ENCODE measurements around the gene GIGYF2.

Gene GIGYF2

DNA sequence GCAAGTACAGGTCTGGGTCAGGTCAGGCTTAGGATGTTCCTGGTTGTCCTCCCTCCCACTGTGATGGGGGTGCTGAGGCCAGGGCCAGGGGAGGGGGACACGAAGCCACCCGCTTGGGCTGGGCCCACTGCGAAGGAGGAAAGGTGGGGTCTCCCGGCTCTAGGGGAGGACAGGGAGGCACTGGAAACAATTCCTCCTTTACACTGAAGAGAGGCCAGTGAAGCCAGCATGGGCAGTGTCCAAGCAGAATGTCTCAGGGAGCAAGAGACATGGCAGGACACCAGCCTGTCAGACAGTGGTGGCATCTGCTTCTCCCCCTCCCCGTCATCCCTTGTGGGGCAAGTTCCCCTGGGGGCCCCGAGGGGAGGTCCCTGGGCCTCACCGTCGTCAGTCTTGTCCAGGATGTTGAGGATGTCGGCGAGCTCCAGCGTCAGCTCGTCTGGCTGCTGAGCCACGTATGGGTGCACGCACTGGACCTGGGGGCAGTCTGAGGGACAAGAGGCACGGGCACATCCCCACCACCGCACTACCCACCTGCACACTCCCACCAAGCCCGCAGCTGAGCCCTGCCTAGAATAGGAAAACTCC, 183.7 kb downstream of the GIGYF2 start:
- Histone ChIP-seq H3K4me3 (ENCODE audit: low read length) (no peak overlapping the region), H3K79me2 (ENCODE audit: low read length) (no peaks in the 10 kb centered on the region), H3K4me2 (ENCODE audit: low read depth, low read length) (no peak overlapping the region), H3K27me3 (replicated peaks; ENCODE audit: insufficient read depth, low read length) (no peaks in the 10 kb centered on the region), H3K9me2 (replicated peaks; ENCODE audit: insufficient read depth, low read length) (no peaks in the 10 kb centered on the region), H3K9ac (ENCODE audit: low read length) (no peak overlapping the region), H3K9me3 (replicated peaks; ENCODE audit: insufficient read depth, low read length) (no peaks in the 10 kb centered on the region), H2AFZ (ENCODE audit: low read length) (no peak overlapping the region), H3K4me1 (ENCODE audit: low read length) (no peaks in the 10 kb centered on the region), H4K20me1 (ENCODE audit: insufficient read depth, low read length) (no peaks in the 10 kb centered on the region), H3K36me3 (replicated peaks; ENCODE audit: insufficient read depth, low read length) (no peaks in the 10 kb centered on the region), H3F3A (ENCODE audit: insufficient read depth, low read length) (no peaks in the 10 kb centered on the region), H3K27ac (ENCODE audit: low read length) (no peak overlapping the region)
- TF ChIP-seq EZH2phosphoT487 (IDR thresholded peaks at IDR 0.05; ENCODE audit: low read length), result no peak
- TF ChIP-seq, protein P1, sequence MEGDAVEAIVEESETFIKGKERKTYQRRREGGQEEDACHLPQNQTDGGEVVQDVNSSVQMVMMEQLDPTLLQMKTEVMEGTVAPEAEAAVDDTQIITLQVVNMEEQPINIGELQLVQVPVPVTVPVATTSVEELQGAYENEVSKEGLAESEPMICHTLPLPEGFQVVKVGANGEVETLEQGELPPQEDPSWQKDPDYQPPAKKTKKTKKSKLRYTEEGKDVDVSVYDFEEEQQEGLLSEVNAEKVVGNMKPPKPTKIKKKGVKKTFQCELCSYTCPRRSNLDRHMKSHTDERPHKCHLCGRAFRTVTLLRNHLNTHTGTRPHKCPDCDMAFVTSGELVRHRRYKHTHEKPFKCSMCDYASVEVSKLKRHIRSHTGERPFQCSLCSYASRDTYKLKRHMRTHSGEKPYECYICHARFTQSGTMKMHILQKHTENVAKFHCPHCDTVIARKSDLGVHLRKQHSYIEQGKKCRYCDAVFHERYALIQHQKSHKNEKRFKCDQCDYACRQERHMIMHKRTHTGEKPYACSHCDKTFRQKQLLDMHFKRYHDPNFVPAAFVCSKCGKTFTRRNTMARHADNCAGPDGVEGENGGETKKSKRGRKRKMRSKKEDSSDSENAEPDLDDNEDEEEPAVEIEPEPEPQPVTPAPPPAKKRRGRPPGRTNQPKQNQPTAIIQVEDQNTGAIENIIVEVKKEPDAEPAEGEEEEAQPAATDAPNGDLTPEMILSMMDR (IDR thresholded peaks at IDR 0.05; ENCODE audit: low read length), result no peak
- no peak for TF ChIP-seq EZH2 (optimal IDR thresholded peaks at IDR 0.05; ENCODE audit: low read depth, low read length)
- no peak for DNase-seq

DNA sequence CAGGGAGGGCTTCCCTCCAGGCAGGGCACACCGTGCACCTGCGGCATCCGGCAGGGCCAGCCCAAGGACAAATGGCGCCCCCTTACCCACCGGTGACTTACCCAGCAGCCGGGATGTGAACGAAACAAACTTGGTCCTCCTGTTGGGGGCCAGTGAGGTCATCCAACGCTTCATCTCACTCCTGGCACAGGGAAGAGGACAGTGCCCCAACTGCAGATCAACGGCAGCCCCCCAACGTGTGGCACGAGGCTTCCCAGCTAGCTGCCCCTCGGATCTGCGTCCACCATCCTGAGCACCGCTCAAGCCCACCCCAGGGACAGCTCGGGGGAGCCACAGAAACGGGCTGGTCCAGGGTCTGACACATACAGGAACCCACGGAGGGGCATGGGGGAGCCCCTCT, 185.0 kb downstream of the GIGYF2 start:
- H3K27ac ChIP-seq (ENCODE audit: low read length), result no peak overlapping the region
- no peaks in the 10 kb centered on the region for H3F3A ChIP-seq (ENCODE audit: insufficient read depth, low read length)
- H3K4me2 ChIP-seq (ENCODE audit: low read depth, low read length), result no peak overlapping the region
- no peak overlapping the region for H3K9ac ChIP-seq (ENCODE audit: low read length)
- H4K20me1 ChIP-seq (ENCODE audit: insufficient read depth, low read length), result no peaks in the 10 kb centered on the region
- H3K36me3 ChIP-seq (replicated peaks; ENCODE audit: insufficient read depth, low read length), result no peaks in the 10 kb centered on the region
- TF ChIP-seq EZH2 (optimal IDR thresholded peaks at IDR 0.05; ENCODE audit: low read depth, low read length) (no peak), EZH2phosphoT487 (IDR thresholded peaks at IDR 0.05; ENCODE audit: low read length) (no peak)
- TF ChIP-seq, protein P1 (IDR thresholded peaks at IDR 0.05; ENCODE audit: low read length), result no peak
- H3K4me3 ChIP-seq (ENCODE audit: low read length), result no peak overlapping the region
- H3K79me2 ChIP-seq (ENCODE audit: low read length), result no peaks in the 10 kb centered on the region
- H3K27me3 ChIP-seq (replicated peaks; ENCODE audit: insufficient read depth, low read length), result no peaks in the 10 kb centered on the region
- DNase-seq, result no peak
- no peaks in the 10 kb centered on the region for H3K9me2 ChIP-seq (replicated peaks; ENCODE audit: insufficient read depth, low read length)
- H2AFZ ChIP-seq (ENCODE audit: low read length), result no peak overlapping the region
- no peaks in the 10 kb centered on the region for H3K4me1 ChIP-seq (ENCODE audit: low read length)
- H3K9me3 ChIP-seq (replicated peaks; ENCODE audit: insufficient read depth, low read length), result no peaks in the 10 kb centered on the region

DNA sequence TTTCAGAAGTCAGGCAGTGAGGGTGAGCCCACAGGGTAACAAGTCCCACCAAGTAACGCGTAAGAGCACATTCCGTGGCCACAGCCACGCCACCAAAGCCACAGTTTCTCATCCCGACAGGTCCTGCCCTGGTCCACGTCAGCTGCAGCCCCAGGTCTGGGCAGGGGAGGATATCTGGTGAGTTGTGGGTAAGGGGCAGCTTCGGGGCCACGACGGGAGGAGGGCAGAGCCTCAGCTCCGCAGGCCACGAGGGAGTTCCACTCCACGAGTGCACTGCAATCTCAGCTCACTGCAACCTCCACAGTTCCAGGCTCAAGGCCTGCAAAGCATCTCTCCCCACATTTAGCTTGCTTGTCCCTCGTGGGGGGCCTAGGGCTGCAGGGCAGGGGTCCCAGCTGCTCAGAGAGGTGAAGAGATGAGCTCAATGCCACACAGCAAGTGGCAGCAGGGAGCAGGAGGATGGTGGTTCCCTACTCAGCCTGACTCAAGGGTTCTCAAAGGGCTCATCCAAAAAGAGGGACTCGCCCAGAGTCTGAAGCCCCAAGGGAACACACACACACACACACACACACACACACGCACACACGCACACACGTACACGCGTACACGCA, 185.5 kb downstream of the GIGYF2 start:
- H3K27ac ChIP-seq (ENCODE audit: low read length), result no peak overlapping the region
- no peaks in the 10 kb centered on the region for H3K9me3 ChIP-seq (replicated peaks; ENCODE audit: insufficient read depth, low read length)
- no peaks in the 10 kb centered on the region for H3K9me2 ChIP-seq (replicated peaks; ENCODE audit: insufficient read depth, low read length)
- no peaks in the 10 kb centered on the region for H3K27me3 ChIP-seq (replicated peaks; ENCODE audit: insufficient read depth, low read length)
- H4K20me1 ChIP-seq (ENCODE audit: insufficient read depth, low read length), result no peaks in the 10 kb centered on the region
- H3K4me3 ChIP-seq (ENCODE audit: low read length), result no peak overlapping the region
- no peak overlapping the region for H3K4me2 ChIP-seq (ENCODE audit: low read depth, low read length)
- no peaks in the 10 kb centered on the region for H3K4me1 ChIP-seq (ENCODE audit: low read length)
- H3K36me3 ChIP-seq (replicated peaks; ENCODE audit: insufficient read depth, low read length), result no peaks in the 10 kb centered on the region
- no peaks in the 10 kb centered on the region for H3F3A ChIP-seq (ENCODE audit: insufficient read depth, low read length)
- no peaks in the 10 kb centered on the region for H3K79me2 ChIP-seq (ENCODE audit: low read length)
- DNase-seq, result no peak
- H3K9ac ChIP-seq (ENCODE audit: low read length), result no peak overlapping the region
- TF ChIP-seq EZH2phosphoT487 (IDR thresholded peaks at IDR 0.05; ENCODE audit: low read length) (no peak), EZH2 (optimal IDR thresholded peaks at IDR 0.05; ENCODE audit: low read depth, low read length) (no peak)
- TF ChIP-seq, protein P1 (IDR thresholded peaks at IDR 0.05; ENCODE audit: low read length), result no peak
- H2AFZ ChIP-seq (ENCODE audit: low read length), result no peak overlapping the region
